Dendritic cell treated with granulocyte-macrophage colony-stimulating factor and Interleukin-4, amounts not matched to agents 40 ng/mL and 50 ng/mL, for 4 days (primary cell): Measurements from ENCODE around the gene TMPRSS6.

ENCODE experiments used
- H3K27ac Mint-ChIP-seq: one replicate; pipeline ENCODE4 v1.8.0; 2022; ENCODE audit warnings: mild to moderate bottlenecking, mixed read lengths
- H3K27me3 Mint-ChIP-seq: one replicate; pipeline ENCODE4 v1.8.0; 2022; ENCODE audit warnings: mild to moderate bottlenecking, mixed read lengths
- H3K36me3 Mint-ChIP-seq: one replicate; pipeline ENCODE4 v1.8.0; 2022; ENCODE audit warnings: low read depth, mixed read lengths
- H3K4me1 Mint-ChIP-seq: one replicate; pipeline ENCODE4 v1.8.0; 2022; ENCODE audit warnings: low read depth, mixed read lengths
- H3K4me3 Mint-ChIP-seq: one replicate; pipeline ENCODE4 v1.8.0; 2022; ENCODE audit warnings: mild to moderate bottlenecking, moderate library complexity, mixed read lengths
- H3K9me3 Mint-ChIP-seq: one replicate; pipeline ENCODE4 v1.8.0; 2022; ENCODE audit warnings: mixed read lengths
- intact Hi-C: fragments of 100-400 bp; cut with micrococcal nuclease; formaldehyde crosslinking; loops from one replicate; pipeline ENCODE4 v1.15.0; 2022

TMPRSS6 gene

GRCh38 chr22:37095113-37095512 lies 14.4 kb downstream of the TMPRSS6 start:
- intact Hi-C loops: no loop called here
- H3K4me1 Mint-ChIP-seq: no peaks in the 10 kb centered on the region
- no peaks in the 10 kb centered on the region for H3K36me3 Mint-ChIP-seq
- H3K27ac Mint-ChIP-seq: no peak overlapping the region
- no peak overlapping the region for H3K4me3 Mint-ChIP-seq
- peaks cover 38% of the 10 kb centered on the region for H3K27me3 Mint-ChIP-seq
- H3K9me3 Mint-ChIP-seq: no peaks in the 10 kb centered on the region

GRCh38 chr22:37094239-37094638 lies 15.3 kb downstream of the TMPRSS6 start:
- Mint-ChIP-seq H3K4me3 (no peak overlapping the region), H3K9me3 (no peaks in the 10 kb centered on the region), H3K27me3 (peaks cover 38% of the 10 kb centered on the region), H3K36me3 (no peaks in the 10 kb centered on the region), H3K27ac (no peak overlapping the region), H3K4me1 (no peaks in the 10 kb centered on the region)
- intact Hi-C loops: no loop called here

- intact Hi-C loops: no loop called here
- Mint-ChIP-seq H3K36me3 (no peaks in the 10 kb centered on the region), H3K9me3 (no peaks in the 10 kb centered on the region), H3K27ac (no peak overlapping the region), H3K27me3 (peaks cover 34% of the 10 kb centered on the region), H3K4me3 (no peak overlapping the region), H3K4me1 (no peaks in the 10 kb centered on the region)
Measured at GRCh38 chr22:37092997-37093396, 16.5 kb downstream of the TMPRSS6 start.

- Mint-ChIP-seq H3K4me3 (no peak overlapping the region), H3K36me3 (no peaks in the 10 kb centered on the region), H3K4me1 (no peaks in the 10 kb centered on the region), H3K9me3 (no peaks in the 10 kb centered on the region), H3K27ac (no peak overlapping the region), H3K27me3 (peaks cover 31% of the 10 kb centered on the region)
- intact Hi-C loops: no loop called here
Measured at GRCh38 chr22:37091994-37092393, 17.5 kb downstream of the TMPRSS6 start.

GRCh38 chr22:37090920-37091695 lies 18.4 kb downstream of the TMPRSS6 start:
- Mint-ChIP-seq H3K4me1 (no peaks in the 10 kb centered on the region), H3K27ac (no peak overlapping the region), H3K9me3 (no peaks in the 10 kb centered on the region), H3K4me3 (no peak overlapping the region), H3K36me3 (no peaks in the 10 kb centered on the region), H3K27me3 (peaks cover 29% of the 10 kb centered on the region)
- intact Hi-C loops: no loop called here

- peaks cover 28% of the 10 kb centered on the region for H3K27me3 Mint-ChIP-seq
- H3K9me3 Mint-ChIP-seq: no peaks in the 10 kb centered on the region
- H3K36me3 Mint-ChIP-seq: no peaks in the 10 kb centered on the region
- H3K4me3 Mint-ChIP-seq: no peak overlapping the region
- intact Hi-C loops: no loop called here
- H3K4me1 Mint-ChIP-seq: no peaks in the 10 kb centered on the region
- no peak overlapping the region for H3K27ac Mint-ChIP-seq
Measured at GRCh38 chr22:37089434-37089833, 20.1 kb downstream of the TMPRSS6 start.

- H3K4me1 Mint-ChIP-seq: no peaks in the 10 kb centered on the region
- intact Hi-C loops: no loop called here
- H3K36me3 Mint-ChIP-seq: no peaks in the 10 kb centered on the region
- H3K4me3 Mint-ChIP-seq: no peak overlapping the region
- H3K9me3 Mint-ChIP-seq: no peaks in the 10 kb centered on the region
- H3K27me3 Mint-ChIP-seq: peaks cover 28% of the 10 kb centered on the region
- no peak overlapping the region for H3K27ac Mint-ChIP-seq
Measured at GRCh38 chr22:37088750-37089408, 20.6 kb downstream of the TMPRSS6 start.

GRCh38 chr22:37088108-37088605 lies 21.4 kb downstream of the TMPRSS6 start:
- Mint-ChIP-seq H3K27ac (no peak overlapping the region), H3K9me3 (no peaks in the 10 kb centered on the region), H3K36me3 (no peaks in the 10 kb centered on the region), H3K27me3 (peaks cover 32% of the 10 kb centered on the region), H3K4me3 (no peak overlapping the region), H3K4me1 (no peaks in the 10 kb centered on the region)
- intact Hi-C loops: no loop called here

- H3K27me3 Mint-ChIP-seq: peaks cover 29% of the 10 kb centered on the region
Measured at GRCh38 chr22:37086184-37086583, 23.3 kb downstream of the TMPRSS6 start.

GRCh38 chr22:37084385-37084784 lies 25.1 kb downstream of the TMPRSS6 start:
- Mint-ChIP-seq H3K36me3 (no peaks in the 10 kb centered on the region), H3K9me3 (no peaks in the 10 kb centered on the region), H3K27ac (no peak overlapping the region), H3K27me3 (peaks cover 21% of the 10 kb centered on the region), H3K4me1 (peaks cover 12% of the 10 kb centered on the region), H3K4me3 (no peak overlapping the region)
- intact Hi-C loops: no loop called here

More at GRCh38 chr22:37086184-37086583, 23.3 kb downstream of the TMPRSS6 start:
- Mint-ChIP-seq H3K9me3 (no peaks in the 10 kb centered on the region), H3K4me1 (no peaks in the 10 kb centered on the region), H3K4me3 (no peak overlapping the region), H3K36me3 (no peaks in the 10 kb centered on the region), H3K27ac (no peak overlapping the region)
- intact Hi-C loops: no loop called here

- H3K27ac Mint-ChIP-seq: no peak overlapping the region
- H3K4me3 Mint-ChIP-seq: no peak overlapping the region
- H3K4me1 Mint-ChIP-seq: peaks cover 17% of the 10 kb centered on the region
- no peaks in the 10 kb centered on the region for H3K36me3 Mint-ChIP-seq
- H3K9me3 Mint-ChIP-seq: no peaks in the 10 kb centered on the region
- H3K27me3 Mint-ChIP-seq: peaks cover 21% of the 10 kb centered on the region
- intact Hi-C loops: no loop called here
Measured at GRCh38 chr22:37083914-37084313, 25.6 kb downstream of the TMPRSS6 start.

GRCh38 chr22:37082251-37082873 lies 27.2 kb downstream of the TMPRSS6 start:
- Mint-ChIP-seq H3K4me1 (peaks cover 29% of the 10 kb centered on the region), H3K4me3 (no peak overlapping the region), H3K9me3 (no peaks in the 10 kb centered on the region), H3K36me3 (no peaks in the 10 kb centered on the region), H3K27ac (no peak overlapping the region), H3K27me3 (peaks cover 21% of the 10 kb centered on the region)
- intact Hi-C loops: no loop called here

GRCh38 chr22:37080838-37081237 lies 28.7 kb downstream of the TMPRSS6 start:
- intact Hi-C loops: no loop called here
- H3K4me1 Mint-ChIP-seq: peaks cover 29% of the 10 kb centered on the region
- H3K27ac Mint-ChIP-seq: no peak overlapping the region
- no peaks in the 10 kb centered on the region for H3K36me3 Mint-ChIP-seq
- H3K4me3 Mint-ChIP-seq: no peak overlapping the region
- peaks cover 21% of the 10 kb centered on the region for H3K27me3 Mint-ChIP-seq
- H3K9me3 Mint-ChIP-seq: no peaks in the 10 kb centered on the region

GRCh38 chr22:37080438-37080837 lies 29.1 kb downstream of the TMPRSS6 start:
- no peak overlapping the region for H3K27ac Mint-ChIP-seq
- peaks cover 29% of the 10 kb centered on the region for H3K4me1 Mint-ChIP-seq
- no peaks in the 10 kb centered on the region for H3K36me3 Mint-ChIP-seq
- no peak overlapping the region for H3K4me3 Mint-ChIP-seq
- intact Hi-C loops: no loop called here
- peaks cover 24% of the 10 kb centered on the region for H3K27me3 Mint-ChIP-seq
- no peaks in the 10 kb centered on the region for H3K9me3 Mint-ChIP-seq
